Stimulated activated CD4-positive, alpha-beta T cell treated with anti-CD3 and anti-CD28 coated beads, Interleukin-2, amount 100 ng/mL, for 4 hours (primary cell): Measurements from ENCODE around the gene ETNK2.

Source experiments
- DNase-seq: peaks from one replicate; pipeline ENCODE4 v3.0.0-alpha.2; 2020; ENCODE audit warnings: low read depth

Gene ETNK2

GRCh38 chr1:204147406-204148383 lies 4.1 kb downstream of the ETNK2 start:
- DNase-seq: no peak

DNA sequence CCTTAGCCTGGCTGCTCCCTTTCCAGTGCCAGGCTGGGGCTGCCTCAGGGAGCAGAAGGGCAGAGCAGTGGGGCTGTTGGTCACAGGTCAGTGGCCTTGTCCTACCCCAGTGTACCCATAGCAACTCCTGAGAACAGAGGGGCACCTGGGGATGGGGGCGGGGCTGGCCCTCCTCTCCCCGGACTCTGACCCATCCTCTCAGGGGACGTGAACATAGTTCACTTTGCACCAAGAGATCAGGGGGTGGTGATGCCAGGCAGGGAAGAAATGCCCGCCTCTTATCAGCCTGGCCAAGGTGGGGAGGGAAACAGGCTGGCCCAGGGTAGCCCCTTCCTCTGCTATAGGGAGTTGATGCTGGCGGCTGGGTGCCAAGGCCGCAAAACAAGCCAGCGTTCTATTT lies 4.9 kb downstream of the ETNK2 start:
- DNase-seq: no peak

GRCh38 chr1:204146309-204146708 lies 5.5 kb downstream of the ETNK2 start:
- no peak for DNase-seq

GRCh38 chr1:204145033-204145504 lies 6.8 kb downstream of the ETNK2 start:
- no peak for DNase-seq

GRCh38 chr1:204143276-204144041 lies 8.4 kb downstream of the ETNK2 start:
- no peak for DNase-seq

GRCh38 chr1:204142032-204142974 lies 9.5 kb downstream of the ETNK2 start:
- no peak for DNase-seq

- DNase-seq: no peak
Observed at GRCh38 chr1:204141131-204141530, 10.7 kb downstream of the ETNK2 start.

DNA sequence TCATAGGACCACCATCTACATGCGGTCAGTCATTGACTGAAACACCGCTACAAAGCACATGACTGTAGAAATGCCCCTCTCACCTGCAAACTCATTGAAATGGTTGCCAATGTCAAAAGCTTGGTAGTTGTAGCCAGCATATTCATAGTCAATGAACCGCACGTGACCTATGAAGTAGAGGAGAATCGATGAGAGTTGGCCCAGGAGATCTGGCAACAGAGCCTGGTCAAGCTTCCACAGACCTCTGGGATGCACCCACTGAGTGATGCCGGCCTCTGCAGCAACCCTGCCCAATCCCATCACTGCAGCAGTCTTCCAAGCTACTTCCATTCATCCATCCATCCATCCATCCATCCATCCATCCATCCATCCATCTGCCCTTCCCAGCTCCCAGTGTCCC lies 11.9 kb downstream of the ETNK2 start:
- DNase-seq: no peak

GRCh38 chr1:204139088-204139487 lies 12.8 kb downstream of the ETNK2 start:
- no peak for DNase-seq

- no peak for DNase-seq
Observed at GRCh38 chr1:204136814-204137213, 15.0 kb downstream of the ETNK2 start.

DNA sequence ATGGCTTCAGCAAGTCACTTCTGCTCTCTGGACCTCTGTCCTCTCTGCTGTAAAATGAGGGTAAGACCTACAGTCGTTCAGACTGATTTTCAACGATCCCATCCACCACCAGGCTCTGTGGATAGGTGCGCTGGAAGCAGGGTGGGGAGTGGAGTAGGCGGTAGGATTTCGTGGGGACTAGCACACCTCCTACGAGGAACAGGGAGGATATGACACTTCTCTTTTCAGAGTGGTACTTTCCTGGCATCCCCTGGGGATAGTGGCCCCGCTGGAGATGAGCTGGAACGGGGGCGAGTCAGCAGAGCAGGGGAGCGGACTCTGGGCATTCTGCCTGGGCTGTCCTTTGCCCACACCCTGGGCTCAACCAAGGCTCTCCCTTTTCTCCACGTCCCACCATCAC lies 17.7 kb downstream of the ETNK2 start:
- DNase-seq: no peak

DNA sequence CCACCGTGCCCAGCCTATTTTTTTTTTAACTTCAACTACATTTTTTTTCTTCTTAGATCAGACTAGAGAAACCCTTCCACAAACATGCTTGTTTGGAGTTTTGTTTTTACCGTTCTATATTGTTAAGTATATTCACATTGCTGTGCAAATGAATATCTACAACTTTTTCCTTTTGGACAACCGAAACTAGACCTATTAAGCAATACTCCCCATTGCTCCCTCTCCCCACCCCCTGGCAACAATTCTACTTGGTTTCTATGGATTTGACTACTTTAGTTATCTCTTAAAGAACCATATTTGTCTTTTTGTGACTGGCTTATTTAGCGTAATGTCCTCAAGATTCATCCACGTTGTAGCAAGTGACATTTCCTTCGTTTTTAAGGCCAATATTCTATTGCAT lies 19.1 kb downstream of the ETNK2 start:
- no peak for DNase-seq

- no peak for DNase-seq
Observed at GRCh38 chr1:204131978-204132377, 19.9 kb downstream of the ETNK2 start.

DNA sequence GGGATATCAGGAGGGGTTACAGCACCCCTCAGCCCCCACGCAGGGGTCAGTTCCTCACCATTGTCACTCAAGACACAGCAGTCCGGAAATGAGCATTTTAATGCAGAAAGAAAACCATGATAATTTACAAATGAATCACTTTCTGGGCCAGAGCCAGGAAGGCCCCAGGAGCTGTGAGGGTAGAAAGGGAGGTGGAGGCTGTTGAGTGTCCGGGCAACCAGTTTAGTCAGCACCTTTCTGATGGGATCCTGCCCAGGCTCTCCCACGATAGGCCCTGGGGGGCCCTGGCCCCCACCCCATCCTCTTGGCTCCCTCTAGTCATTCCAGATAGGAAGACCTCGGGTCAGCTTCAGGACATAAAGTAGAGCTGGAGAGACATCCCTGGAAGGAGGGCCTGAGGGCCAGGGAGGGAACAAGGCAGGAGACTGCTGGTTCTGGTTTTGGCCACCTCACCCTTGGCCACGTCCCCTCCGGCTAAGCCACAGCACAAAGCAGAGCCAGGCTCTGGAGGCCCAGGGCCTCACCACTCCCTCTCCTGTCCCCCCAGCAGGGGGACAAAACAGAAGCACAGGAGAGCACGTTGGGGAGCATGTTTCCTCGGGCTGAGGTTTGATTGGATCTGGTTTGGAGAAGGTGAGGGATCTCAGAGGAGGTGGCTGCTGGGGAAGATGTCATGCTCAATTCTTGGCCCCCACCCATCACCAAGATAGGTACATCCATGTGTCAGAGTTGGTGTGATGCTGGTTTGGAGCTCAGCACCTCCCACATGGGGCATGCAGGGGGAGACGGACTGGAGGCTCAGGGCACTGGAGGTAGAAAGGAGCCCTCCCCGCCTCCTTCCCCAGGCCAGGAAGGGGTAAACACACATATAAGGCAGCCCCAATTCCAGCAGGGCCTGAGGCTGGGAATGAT lies 20.6 kb downstream of the ETNK2 start:
- DNase-seq: no peak

DNA sequence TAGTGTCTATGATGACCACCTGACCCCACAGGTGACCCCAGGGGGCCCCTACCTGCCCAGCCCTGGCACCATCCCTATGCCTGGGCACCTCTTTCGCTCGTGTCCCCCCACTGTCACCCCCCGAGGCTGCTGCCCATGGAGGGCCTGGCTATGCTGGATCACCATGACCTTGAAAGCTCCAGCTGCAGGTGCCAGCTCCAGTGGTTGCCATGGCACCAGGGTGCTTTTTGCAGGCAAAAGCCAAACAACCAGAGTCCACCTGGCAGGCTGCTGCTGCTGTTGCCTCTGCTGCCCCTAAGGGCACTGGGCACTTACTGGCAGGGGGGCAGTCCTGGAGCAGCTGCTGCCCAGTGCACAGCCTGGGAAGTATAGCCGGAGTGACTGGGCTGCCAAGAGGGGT lies 21.7 kb downstream of the ETNK2 start:
- no peak for DNase-seq

DNA sequence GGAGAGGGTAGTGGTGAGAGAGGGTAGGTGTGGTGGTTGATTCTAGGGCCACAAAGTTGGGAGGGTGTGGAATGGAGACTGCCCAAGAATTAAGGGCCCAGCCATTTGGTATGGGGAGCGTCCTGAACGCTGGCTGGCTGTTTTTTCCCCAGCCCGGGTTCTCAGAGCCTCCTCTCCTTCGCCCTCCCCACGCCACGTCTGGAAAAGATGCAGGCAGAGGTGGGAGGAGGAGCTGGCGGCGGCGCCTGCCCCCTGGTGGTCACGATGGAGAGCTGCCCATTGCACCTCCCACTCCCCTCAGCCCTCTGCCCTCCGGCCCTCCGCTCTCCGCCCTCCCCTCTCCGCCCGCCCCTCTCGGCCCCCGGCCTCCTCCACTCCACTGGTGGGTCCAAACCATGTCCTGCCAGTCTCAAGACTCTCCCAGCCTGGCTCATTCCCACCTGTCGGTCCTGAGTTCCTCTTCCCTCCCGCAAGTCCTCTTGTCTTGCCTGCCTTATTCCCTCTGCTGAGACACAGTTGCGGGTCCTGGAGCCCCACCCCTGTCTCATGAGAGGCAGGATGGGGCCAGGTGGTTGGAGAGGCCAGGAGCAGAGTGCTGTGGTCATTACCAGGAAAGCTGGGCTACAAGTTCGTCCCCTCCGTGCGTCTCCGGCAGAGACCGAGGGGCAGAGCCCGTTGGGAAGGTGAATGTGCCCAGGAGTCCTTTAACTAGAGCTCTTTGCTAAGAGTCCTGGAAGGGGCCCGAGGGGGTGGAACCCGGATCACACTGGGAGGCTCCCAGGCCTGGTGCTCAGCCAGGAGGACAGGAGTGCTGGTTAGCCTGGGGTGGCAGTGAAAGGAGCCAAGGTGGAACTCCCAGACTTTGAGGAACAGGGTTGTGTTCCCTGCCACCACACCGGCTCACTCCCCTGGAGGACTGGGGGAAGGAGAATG lies 22.6 kb downstream of the ETNK2 start:
- DNase-seq: peak; percentile 28

DNA sequence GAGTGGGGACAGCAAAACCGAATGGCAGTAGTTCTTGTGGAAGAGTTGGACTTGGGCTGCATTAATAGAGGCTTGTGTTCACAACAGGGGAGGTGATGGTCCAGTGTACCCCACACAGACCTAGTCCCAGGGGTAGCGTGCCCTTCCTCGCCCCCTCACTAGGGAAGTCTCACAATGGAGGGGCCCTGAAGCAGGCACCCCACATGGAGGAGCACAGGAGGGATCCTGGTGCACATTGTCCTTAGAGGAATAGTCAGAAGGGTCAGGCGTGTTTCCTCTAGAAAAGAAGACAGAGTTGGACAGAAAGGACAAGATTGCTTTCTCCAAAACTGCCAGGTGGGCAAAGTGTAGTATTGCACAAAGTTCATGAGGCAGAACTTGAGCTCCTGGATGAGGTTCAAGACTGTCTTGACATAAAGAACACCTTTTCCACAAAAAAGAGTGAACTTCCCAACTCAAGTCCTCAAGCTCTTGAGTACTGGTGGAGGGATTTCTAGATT lies 23.3 kb downstream of the ETNK2 start:
- DNase-seq: no peak

DNA sequence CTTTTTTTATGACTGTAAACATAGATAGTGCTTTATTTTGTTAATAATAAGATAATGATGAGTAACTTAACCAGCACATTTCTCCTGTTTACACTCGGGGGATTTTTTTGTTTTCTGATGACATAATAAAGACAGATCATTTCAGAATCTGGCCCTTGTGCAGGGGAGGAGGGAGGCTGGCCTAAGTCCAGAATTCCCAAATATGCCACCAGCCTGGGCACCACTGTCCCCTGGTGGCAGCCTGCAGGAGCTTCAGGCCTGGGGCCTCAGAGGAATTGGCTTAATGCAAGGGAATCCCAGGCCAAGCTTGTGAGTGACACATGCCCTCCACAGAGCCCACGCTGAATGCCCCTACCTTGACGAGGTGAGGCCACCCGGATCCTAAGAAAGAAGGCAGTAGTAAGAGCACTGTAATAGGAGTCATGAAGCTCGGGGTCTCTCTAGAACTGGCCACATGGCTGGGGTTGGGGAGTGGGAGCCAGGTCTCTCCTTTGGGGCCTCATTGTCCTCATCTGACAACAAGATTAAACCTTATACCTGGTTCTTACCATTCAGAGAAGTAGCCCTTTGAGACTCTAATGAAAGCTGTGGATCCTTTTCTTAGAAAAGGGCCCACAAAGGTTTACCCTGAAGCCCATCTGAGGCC lies 24.1 kb downstream of the ETNK2 start:
- DNase-seq: no peak

GRCh38 chr1:204126956-204127355 lies 24.9 kb downstream of the ETNK2 start:
- no peak for DNase-seq
